GM12873 (cell line): ENCODE measurements around the gene TMEM272.

ENCODE experiments used
- TF ChIP-seq, protein P1 (sequence below): IDR thresholded peaks from 2 replicates; pipeline ENCODE4 v1.5.1; 2012; ENCODE audit warnings: low read depth, mild to moderate bottlenecking, moderate library complexity, low read length, control low read depth; ENCODE audit not compliant: insufficient read depth; ENCODE audit errors: missing control alignments

TMEM272 gene

DNA sequence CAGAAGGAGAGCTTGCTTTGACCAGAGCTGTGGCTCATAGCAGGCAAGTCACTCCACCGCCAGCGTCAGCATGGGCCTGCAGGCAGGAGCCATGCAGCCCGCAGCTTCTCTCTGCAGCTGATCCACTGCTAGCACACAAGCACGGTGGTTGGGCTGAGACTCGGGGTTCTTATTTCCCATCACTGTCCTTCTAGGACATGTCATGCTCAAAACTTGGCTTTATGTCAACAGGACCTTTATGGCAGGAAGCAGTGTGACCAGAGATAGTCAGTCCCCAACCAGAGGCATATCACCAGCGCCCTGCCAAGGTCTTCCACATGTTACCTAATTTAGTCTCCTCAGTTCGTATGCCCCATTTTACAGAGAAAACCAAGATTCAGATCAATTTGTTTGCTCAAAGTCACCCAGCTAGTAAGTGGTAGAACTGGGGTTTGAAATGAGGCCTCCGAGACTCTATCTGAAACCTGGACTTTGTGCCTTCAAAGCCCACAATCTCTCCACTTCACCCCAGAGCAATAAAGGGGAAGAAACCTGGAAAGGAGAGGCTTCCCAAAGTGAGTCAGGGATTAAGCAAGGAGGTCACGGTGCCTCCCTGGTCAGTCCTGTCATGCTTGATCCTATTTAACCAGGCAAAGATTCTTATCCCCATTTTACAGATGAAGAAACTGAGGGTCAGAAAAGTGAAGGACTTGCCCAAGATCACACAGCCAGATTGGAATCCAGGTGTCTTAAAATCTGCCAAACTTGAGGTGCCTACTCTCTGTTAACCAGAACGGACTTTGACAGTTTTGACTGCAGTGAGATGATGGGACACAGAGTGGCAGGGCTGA lies 5.1 kb downstream of the TMEM272 start:
- TF ChIP-seq, protein P1, sequence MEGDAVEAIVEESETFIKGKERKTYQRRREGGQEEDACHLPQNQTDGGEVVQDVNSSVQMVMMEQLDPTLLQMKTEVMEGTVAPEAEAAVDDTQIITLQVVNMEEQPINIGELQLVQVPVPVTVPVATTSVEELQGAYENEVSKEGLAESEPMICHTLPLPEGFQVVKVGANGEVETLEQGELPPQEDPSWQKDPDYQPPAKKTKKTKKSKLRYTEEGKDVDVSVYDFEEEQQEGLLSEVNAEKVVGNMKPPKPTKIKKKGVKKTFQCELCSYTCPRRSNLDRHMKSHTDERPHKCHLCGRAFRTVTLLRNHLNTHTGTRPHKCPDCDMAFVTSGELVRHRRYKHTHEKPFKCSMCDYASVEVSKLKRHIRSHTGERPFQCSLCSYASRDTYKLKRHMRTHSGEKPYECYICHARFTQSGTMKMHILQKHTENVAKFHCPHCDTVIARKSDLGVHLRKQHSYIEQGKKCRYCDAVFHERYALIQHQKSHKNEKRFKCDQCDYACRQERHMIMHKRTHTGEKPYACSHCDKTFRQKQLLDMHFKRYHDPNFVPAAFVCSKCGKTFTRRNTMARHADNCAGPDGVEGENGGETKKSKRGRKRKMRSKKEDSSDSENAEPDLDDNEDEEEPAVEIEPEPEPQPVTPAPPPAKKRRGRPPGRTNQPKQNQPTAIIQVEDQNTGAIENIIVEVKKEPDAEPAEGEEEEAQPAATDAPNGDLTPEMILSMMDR = no peak

DNA sequence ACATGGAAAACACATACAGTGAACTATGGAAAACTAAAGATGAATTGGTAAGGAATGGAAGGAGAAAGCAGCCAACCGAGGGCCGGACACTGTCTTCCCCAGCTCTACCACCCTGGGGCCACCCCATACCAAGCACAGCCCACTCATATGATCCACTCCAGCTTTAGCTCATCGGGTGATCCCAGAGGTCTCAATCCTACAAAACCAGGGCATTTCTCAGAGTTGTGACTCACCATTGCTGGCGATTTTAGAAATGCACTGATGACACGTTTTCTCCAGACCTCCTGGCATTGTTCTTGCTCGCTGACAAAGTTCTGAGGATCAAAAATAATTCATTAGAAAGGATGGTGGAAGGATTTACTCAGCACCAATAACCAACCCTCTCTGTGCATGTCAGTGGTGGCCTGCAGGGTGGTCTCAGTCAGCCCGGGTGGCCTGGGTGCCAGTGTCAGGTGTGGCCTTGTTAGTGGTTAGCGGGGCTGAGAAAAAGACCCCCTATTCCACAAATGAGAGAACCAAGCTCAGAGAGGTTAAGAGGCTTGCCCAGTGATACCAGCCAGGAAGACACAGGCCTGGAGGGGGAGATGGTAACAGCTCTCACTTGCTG lies 6.6 kb downstream of the TMEM272 start:
- TF ChIP-seq, protein P1 = no peak

DNA sequence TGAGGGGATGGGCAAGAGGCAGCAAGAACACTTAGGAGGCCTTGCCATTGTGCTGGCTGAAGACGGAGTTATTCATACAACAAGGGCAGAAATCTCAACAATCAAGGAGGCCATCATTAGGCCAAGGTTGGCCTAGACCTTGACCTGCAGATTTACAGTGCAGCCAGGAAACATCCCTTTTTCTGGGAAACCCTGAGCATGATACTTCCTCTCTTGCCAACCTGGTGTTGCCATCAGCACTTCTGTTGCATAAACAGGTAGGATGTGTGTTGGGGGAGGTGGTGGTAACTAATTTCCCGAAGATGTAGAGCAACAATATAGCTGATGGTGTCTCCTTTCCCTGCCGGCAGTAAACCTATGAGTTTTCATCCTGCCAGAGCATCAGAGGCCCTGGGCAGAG lies 8.0 kb downstream of the TMEM272 start:
- TF ChIP-seq, protein P1 = no peak

DNA sequence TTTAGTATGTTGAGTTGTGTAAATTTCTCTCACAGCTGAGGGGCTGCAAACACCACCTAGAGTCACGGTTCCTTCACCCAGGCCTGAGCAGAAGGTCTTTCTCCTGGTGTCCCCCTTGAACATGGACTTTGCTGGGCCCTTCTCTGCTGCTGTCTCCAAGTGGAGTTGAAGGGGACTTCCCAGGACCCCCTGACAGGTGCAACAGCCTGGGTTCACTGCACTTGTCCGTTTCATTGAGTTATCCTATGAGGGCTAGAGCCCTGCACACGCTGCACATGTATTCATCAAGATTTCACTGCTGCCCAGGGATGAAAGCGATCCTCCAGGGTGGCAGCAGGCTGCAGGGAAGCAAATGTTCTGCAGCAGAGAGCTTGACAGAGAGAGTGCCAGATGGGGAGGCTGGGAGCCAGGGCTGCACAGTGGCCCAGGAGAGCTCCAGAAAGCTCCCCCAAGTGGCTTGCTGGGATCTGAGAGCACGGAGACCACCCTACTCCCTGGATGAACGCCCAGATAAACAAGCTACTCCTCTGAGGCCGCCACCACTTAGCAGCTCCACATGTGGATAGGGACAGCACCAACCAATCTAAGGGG lies 10.3 kb downstream of the TMEM272 start:
- TF ChIP-seq, protein P1 = no peak

DNA sequence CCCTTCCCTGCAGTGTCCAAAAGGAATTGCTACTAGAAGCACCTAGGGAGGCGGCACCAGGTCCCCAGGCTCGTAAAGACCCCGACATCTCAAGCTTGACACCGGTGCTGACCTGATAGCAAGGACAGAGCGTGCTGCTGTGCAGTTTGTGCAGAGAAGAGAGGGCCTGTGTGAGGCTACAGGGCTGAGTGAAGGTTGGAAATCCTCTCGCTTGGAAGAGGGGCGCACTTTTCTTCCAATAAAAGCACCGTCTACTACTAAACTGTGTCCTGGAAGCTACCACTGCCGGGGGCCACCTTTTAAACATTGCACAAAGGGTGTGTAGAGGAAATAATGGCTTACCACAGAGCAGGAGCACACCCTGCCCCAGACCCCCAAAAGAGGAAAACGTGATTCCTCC lies 11.0 kb downstream of the TMEM272 start:
- TF ChIP-seq, protein P1 = no peak

DNA sequence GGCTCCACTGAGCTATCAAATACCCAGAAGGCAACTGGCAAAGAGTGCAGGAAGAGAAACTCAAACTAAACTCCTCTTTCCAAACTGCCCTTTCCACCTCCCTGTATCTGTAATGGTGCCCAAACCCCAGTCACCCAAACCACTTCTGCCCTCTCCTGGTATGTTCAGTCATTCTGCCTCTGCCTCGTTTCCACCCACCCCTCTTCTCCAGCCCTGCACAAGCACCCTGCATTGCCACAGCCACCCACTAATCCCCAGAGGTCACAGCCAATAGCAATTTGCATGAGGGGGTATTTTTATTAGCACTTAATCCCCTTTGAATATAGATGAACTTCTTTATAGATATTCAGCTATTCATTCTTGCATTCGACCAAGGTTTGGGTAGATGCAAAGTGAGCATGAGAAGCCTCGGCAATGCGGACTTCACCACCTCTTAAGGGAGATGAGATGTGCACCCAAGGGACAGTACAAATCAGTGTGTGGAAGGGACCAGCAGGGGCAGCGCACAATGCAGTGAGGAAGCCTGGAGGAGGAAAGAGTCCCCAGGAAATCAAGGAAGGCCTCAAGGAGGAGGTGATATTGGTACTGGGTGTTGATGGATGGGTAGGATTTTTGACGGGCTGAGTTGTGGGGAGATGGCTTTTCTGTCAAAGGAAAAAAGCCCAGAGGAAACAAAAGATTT lies 12.4 kb downstream of the TMEM272 start:
- TF ChIP-seq, protein P1 = peak; percentile 65

DNA sequence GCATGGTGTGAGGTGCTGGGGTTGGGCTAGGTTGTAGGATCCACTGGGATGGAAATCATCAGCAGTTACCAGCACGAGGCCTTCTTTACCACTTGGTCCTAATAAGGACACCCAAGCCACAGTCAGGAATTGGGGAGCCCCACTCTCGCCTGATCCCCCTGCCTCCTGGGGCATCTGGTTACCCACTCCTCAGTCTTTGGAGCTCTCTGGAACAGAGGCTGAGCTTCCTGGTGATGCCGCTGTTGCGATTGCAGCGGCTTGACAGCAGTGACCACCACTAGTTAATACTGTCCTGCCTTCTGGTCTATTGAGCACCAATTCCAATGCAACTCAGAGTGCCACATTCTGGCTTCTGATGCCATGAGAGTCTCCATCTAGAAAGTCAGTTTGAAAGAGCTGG lies 13.5 kb downstream of the TMEM272 start:
- TF ChIP-seq, protein P1 = no peak
